ENCODE results near the gene ARL3. TPM values are rescaled to one million over a fixed set of nuclear protein-coding genes. Genes with fewer than 3 reads are reported as not detected.

The ARL3 gene
- total RNA-seq, 1 donor from 2014 or later, result 6.2 TPM

Other genes with a start within 250 kb of the ARL3 start
- gene ACTR1A, start 211.7 kb downstream of the ARL3 start, total RNA-seq, result 180 and 206 TPM in 2 replicates
- 3.1 and 4.0 TPM in 2 replicates for gene SUFU, start 210.4 kb downstream of the ARL3 start, total RNA-seq
- gene TRIM8, start 69.9 kb downstream of the ARL3 start, total RNA-seq, result 230 and 274 TPM in 2 replicates
- gene SFXN2, start 239 bp upstream of the ARL3 start, total RNA-seq, result 0.57 and 1.3 TPM in 2 replicates
- gene WBP1L, start 29.6 kb upstream of the ARL3 start, total RNA-seq, result 57.2 and 57.7 TPM in 2 replicates
- not detected in 2 replicates for gene CYP17A1, start 123.0 kb upstream of the ARL3 start, total RNA-seq
- 34.9 and 41.1 TPM in 2 replicates for gene BORCS7, start 139.9 kb upstream of the ARL3 start, total RNA-seq
- 7.0 and 8.1 TPM in 2 replicates for gene AS3MT, start 155.1 kb upstream of the ARL3 start, total RNA-seq
- 4.2 and 4.7 TPM in 2 replicates for gene CNNM2, start 203.9 kb upstream of the ARL3 start, total RNA-seq

Measured in myocyte (in vitro differentiated cells).